Measurements from ENCODE around the gene TMEM158.

DNA sequence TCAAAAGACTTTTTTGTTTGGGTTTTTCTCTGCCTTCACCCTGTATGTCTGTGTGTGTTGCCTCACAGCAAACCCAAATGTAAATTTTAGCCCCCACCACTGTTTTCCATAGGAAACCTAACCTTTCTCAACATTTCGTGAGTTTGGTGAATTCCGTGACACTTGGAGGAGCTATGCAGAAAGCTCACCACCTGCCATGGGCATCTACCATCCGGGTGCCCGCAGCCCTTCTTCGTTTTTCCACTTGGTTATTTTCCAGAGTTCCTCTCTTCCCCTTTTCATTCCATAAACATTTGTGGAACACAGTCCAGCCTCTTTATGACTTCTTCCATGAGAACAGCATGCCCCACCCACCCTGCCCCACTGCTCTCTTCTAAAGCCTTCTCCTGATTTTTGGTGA, 31.3 kb downstream of the TMEM158 start:
- TF ChIP-seq, protein P1, sequence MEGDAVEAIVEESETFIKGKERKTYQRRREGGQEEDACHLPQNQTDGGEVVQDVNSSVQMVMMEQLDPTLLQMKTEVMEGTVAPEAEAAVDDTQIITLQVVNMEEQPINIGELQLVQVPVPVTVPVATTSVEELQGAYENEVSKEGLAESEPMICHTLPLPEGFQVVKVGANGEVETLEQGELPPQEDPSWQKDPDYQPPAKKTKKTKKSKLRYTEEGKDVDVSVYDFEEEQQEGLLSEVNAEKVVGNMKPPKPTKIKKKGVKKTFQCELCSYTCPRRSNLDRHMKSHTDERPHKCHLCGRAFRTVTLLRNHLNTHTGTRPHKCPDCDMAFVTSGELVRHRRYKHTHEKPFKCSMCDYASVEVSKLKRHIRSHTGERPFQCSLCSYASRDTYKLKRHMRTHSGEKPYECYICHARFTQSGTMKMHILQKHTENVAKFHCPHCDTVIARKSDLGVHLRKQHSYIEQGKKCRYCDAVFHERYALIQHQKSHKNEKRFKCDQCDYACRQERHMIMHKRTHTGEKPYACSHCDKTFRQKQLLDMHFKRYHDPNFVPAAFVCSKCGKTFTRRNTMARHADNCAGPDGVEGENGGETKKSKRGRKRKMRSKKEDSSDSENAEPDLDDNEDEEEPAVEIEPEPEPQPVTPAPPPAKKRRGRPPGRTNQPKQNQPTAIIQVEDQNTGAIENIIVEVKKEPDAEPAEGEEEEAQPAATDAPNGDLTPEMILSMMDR (conservative IDR thresholded peaks at IDR 0.05 in 1 of 2, IDR thresholded peaks at IDR 0.05 in 1 of 2; ENCODE audit: low read depth in 1 of 2, low read length in 2 of 2) = no peak
- TF ChIP-seq EZH2 (IDR thresholded peaks at IDR 0.05; ENCODE audit: low read length, missing control alignments) = no peak
